ENCODE measurements around the gene MRPL33.

The MRPL33 gene

DNA sequence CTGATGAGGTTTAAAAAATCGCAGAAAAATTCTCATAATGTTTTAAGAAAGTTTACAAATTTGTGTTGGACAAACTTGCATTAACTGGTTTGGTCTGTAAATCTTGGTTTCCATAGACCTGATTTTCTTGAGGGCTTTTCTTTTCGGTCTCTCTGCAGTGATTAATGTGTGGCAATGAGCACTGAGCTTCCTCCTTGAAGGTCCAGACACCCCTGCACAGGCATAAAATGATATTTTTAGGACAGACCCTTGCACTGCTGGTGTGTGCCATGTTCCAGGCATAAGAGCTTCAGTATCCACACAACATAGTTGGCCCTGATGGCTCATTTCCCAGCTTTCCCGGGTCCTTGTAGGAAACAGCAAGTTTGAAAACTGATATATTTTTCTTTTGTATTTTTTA lies 33.7 kb downstream of the MRPL33 start:
- H3K4me3 ChIP-seq (ENCODE audit: low read depth, low read length): no peak overlapping the region
- TF ChIP-seq, protein P1, sequence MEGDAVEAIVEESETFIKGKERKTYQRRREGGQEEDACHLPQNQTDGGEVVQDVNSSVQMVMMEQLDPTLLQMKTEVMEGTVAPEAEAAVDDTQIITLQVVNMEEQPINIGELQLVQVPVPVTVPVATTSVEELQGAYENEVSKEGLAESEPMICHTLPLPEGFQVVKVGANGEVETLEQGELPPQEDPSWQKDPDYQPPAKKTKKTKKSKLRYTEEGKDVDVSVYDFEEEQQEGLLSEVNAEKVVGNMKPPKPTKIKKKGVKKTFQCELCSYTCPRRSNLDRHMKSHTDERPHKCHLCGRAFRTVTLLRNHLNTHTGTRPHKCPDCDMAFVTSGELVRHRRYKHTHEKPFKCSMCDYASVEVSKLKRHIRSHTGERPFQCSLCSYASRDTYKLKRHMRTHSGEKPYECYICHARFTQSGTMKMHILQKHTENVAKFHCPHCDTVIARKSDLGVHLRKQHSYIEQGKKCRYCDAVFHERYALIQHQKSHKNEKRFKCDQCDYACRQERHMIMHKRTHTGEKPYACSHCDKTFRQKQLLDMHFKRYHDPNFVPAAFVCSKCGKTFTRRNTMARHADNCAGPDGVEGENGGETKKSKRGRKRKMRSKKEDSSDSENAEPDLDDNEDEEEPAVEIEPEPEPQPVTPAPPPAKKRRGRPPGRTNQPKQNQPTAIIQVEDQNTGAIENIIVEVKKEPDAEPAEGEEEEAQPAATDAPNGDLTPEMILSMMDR (IDR thresholded peaks at IDR 0.05; ENCODE audit: low read depth, low read length, missing control alignments): no peak
- in situ Hi-C loops (cut with HindIII; ENCODE audit: low sequenced_read_pairs): no loop called here
- no peak for DNase-seq (ENCODE audit: low read depth)

DNA sequence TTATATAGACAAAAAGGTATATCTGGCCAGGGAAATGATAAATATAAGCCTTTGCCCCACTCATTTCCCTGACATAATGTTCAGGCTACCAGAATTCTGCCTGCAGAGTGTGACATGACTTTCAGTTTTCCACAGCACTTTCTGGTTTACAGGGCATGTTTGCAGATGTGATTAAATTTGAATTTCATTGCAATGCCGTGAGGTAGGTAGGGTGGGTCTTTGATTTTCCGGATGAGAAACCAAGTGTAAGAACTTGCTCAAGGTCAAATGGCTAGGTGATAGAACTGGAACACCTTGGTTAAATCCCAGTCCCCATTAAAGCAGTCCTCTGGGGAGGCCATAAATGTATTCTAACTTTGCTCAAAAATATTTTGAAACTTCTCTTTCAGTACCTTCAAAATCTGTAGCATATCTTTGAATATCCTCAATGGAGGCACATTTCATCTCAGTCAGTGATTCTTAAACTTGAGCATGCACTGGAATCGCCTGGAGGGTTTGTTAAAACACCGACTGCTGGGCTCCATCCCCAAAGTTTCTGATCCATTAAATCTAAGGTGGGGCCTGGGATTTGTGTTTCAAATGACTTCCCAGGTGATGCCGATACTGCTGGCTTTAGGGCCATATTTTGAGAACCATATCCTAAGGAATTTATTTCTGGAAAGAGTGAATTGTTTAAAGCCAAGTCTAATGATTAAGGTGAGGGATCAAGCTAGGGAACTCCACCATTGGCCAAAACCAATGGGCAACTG lies 35.0 kb downstream of the MRPL33 start:
- TF ChIP-seq, protein P1 (IDR thresholded peaks at IDR 0.05; ENCODE audit: low read depth, low read length, missing control alignments): no peak

DNA sequence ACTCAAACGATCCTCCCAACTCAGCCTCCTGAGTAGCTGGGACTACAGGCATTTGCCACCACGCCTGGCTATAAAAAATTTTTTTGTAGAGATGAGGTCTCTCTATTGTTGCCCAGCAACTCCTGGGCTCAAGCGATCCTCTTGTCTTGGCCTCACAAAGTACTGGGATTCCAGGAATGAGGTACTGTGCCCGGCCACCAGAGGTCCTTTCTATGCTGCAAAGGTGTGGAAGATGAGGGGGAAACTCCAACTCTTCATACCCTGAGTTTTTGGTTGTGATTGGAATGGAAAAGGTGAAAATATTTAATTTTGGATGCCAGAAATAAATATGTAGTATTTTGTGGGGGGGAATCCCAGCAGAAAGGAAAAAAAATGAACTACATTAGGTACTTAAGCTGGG lies 36.0 kb downstream of the MRPL33 start:
- H3K4me3 ChIP-seq (ENCODE audit: low read depth, low read length): no peak overlapping the region
- DNase-seq (ENCODE audit: low read depth): no peak
- TF ChIP-seq, protein P1 (IDR thresholded peaks at IDR 0.05; ENCODE audit: low read depth, low read length, missing control alignments): peak; percentile 76
- in situ Hi-C loops (cut with HindIII; ENCODE audit: low sequenced_read_pairs): no loop called here

More for the DNA sequence above, 35.0 kb downstream of the MRPL33 start:
- no peak for DNase-seq (ENCODE audit: low read depth)
- in situ Hi-C loops (cut with HindIII; ENCODE audit: low sequenced_read_pairs): no loop called here
- H3K4me3 ChIP-seq (ENCODE audit: low read depth, low read length): no peak overlapping the region

DNA sequence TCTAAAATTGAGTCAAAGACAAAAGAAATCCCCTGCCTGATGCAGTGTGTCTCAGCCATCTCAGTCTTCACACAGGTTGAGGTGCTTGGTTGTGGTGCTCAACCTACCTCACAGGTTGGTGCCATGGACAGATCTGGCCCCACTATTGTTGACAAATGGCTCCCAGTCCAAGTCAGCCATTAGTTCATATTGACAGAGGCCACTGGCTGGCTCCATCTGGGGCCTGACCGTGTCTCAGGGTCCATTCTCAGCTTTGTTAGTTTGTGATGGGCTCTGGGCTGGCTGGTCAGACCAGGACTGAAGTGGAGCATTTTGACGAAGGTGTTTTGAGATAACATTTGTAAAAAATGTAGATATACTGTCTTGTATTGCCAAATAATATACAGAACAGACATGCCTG lies 36.9 kb downstream of the MRPL33 start:
- TF ChIP-seq, protein P1 (IDR thresholded peaks at IDR 0.05; ENCODE audit: low read depth, low read length, missing control alignments): no peak
- in situ Hi-C loops (cut with HindIII; ENCODE audit: low sequenced_read_pairs): no loop called here
- no peak for DNase-seq (ENCODE audit: low read depth)
- H3K4me3 ChIP-seq (ENCODE audit: low read depth, low read length): no peak overlapping the region

DNA sequence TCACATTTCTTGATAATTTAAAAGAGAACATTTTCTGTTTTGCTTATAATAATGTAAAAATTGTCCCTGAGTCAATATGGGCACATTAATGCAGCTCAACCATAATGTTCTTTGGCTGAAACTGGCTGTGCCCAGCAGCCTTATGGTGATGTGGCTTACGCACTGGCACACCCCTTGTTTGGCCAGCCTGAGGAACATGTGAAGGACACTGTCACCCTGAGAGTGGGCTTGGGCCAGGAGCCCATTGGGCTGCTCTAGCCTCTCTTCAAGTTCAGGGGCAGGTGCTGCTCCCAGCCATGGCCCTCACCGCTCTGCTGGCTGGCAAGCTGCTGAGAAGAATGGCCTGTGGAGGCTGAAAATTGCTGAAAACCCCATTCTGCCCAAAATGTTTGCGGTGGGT lies 37.5 kb downstream of the MRPL33 start:
- no peak for DNase-seq (ENCODE audit: low read depth)
- TF ChIP-seq, protein P1 (IDR thresholded peaks at IDR 0.05; ENCODE audit: low read depth, low read length, missing control alignments): no peak
- in situ Hi-C loops (cut with HindIII; ENCODE audit: low sequenced_read_pairs): no loop called here
- no peak overlapping the region for H3K4me3 ChIP-seq (ENCODE audit: low read depth, low read length)

DNA sequence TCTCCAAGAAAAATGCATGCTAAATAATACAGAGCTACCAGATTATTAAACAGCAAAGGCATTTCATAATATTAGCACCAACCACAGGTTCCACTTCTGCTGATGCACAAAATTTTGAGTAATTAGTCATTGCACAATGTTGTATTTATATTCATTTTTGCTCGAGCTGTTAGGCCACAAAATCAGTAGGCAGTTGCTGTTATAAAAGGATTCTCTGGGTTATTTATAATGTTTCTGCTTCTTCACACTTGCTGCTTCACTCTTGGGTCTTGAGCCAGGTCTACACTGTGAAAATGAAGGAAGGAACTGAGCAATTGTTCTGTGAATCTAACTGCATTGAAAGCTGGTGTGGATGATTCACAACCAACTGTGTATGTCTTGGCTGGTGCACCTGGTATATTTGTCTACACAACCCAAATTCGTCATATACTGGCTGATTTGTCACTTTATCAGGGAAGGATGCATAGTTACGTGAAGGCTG lies 38.3 kb downstream of the MRPL33 start:
- in situ Hi-C loops (cut with HindIII; ENCODE audit: low sequenced_read_pairs): no loop called here
- no peak overlapping the region for H3K4me3 ChIP-seq (ENCODE audit: low read depth, low read length)
- peak; percentile 84 for DNase-seq (ENCODE audit: low read depth)
- TF ChIP-seq, protein P1 (IDR thresholded peaks at IDR 0.05; ENCODE audit: low read depth, low read length, missing control alignments): no peak

Data from astrocyte of the cerebellum (primary cell).